ENCODE data around the gene NRM.

GRCh38 chr6:30696432-30696831 lies 5.6 kb upstream of the NRM start:
- TF ChIP-seq REST (IDR thresholded peaks at IDR 0.05; ENCODE audit: low read depth) (no peak), POLR2A (IDR thresholded peaks at IDR 0.05; ENCODE audit: borderline replicate concordance, extremely low read depth, insufficient read depth, insufficient read length) (no peak), CTCF (IDR thresholded peaks at IDR 0.05 in 2 of 3, conservative IDR thresholded peaks at IDR 0.05 in 1 of 3; ENCODE audit: borderline replicate concordance in 1 of 3, insufficient read depth in 1 of 3, low read depth in 2 of 3, low read length in 2 of 3) (no peak), SP1 (IDR thresholded peaks at IDR 0.05; ENCODE audit: low read depth) (no peak), EZH2 (IDR thresholded peaks at IDR 0.05) (no peak), EGR1 (IDR thresholded peaks at IDR 0.05; ENCODE audit: low read depth) (no peak), POLR2AphosphoS5 (IDR thresholded peaks at IDR 0.05; ENCODE audit: low read depth, low read length) (no peak), MAX (IDR thresholded peaks at IDR 0.05) (no peak)
